ENCODE results near the gene TBXA2R. TPM values are rescaled to one million over a fixed set of nuclear protein-coding genes. Genes with fewer than 3 reads are reported as not detected.

TBXA2R gene
- total and polyA plus RNA-seq, 3 experiments from 2014 or later = 1.5 to 7.6 (median 2.4) TPM

- no peaks in the 10 kb centered on the region for H3K36me3 ChIP-seq (ENCODE audit: insufficient read depth, low read length)
Observed at GRCh38 chr19:3608750-3609322, 2.2 kb upstream of the TBXA2R start.

GRCh38 chr19:3608079-3608641, 1.5 kb upstream of the TBXA2R start:
- no peaks in the 10 kb centered on the region for H3K27me3 Mint-ChIP-seq
- CTCF ChIA-PET = interaction anchor here (1.1 to 2.8 kb wide), 3 partner anchors 11 to 63 kb away, joined by 3 to 14 read pairs (median 3); partner anchors contain the start of gene GIPC3
- POLR2A ChIA-PET = no interaction called here
- H3K36me3 Mint-ChIP-seq = peaks cover 0 to 13% (median 3%) of the 10 kb centered on the region in 3 donors
- peaks cover 8 to 18% (median 13%) of the 10 kb centered on the region in 3 donors for H3K4me1 Mint-ChIP-seq
- no peaks in the 10 kb centered on the region for H3K9me3 Mint-ChIP-seq
- H3K4me1 ChIP-seq (ENCODE audit: insufficient read depth, low read length) = peaks cover 29% of the 10 kb centered on the region
- no peak for DNase-seq
- no peaks in the 10 kb centered on the region for H3K36me3 ChIP-seq (ENCODE audit: insufficient read depth, low read length)
- no peak overlapping the region for H3K4me3 ChIP-seq (ENCODE audit: low read length)
- H3K27me3 ChIP-seq (ENCODE audit: insufficient read depth, low read length, poor library complexity, severe bottlenecking) = no peaks in the 10 kb centered on the region
- no peaks in the 10 kb centered on the region for H3K9me3 ChIP-seq (ENCODE audit: low read length)
- H3K27ac Mint-ChIP-seq = peak overlapping the region in 3 of 8 donors; percentile 26 to 83 (median 79)
- peak overlapping the region; percentile 73 for H3K27ac ChIP-seq (ENCODE audit: low read depth, low read length)
- H3K4me3 Mint-ChIP-seq = peak overlapping the region in 4 of 7 donors; percentile 47 to 79 (median 66)

More at GRCh38 chr19:3608750-3609322, 2.2 kb upstream of the TBXA2R start:
- Histone ChIP-seq H3K27me3 (ENCODE audit: insufficient read depth, low read length, poor library complexity, severe bottlenecking) (no peaks in the 10 kb centered on the region), H3K4me3 (ENCODE audit: low read length) (no peak overlapping the region), H3K27ac (ENCODE audit: low read depth, low read length) (peak overlapping the region; percentile 59), H3K4me1 (ENCODE audit: insufficient read depth, low read length) (peaks cover 29% of the 10 kb centered on the region), H3K9me3 (ENCODE audit: low read length) (no peaks in the 10 kb centered on the region)
- CTCF ChIA-PET = interaction anchor here (0.7 to 2.8 kb wide), 4 partner anchors 10 to 84 kb away, joined by 3 to 14 read pairs (median 4); partner anchors contain the start of gene GIPC3
- Mint-ChIP-seq H3K36me3 (peaks cover 0 to 18% (median 3%) of the 10 kb centered on the region in 3 donors), H3K27ac (peak overlapping the region in 2 of 8 donors; percentile 33 to 94), H3K4me3 (no peak overlapping the region), H3K9me3 (no peaks in the 10 kb centered on the region), H3K4me1 (peaks cover 8 to 18% (median 13%) of the 10 kb centered on the region in 3 donors), H3K27me3 (no peaks in the 10 kb centered on the region)
- POLR2A ChIA-PET = no interaction called here
- peak in 1 of 5 donors; percentile 39 for DNase-seq

GRCh38 chr19:3607303-3608078, 816 bp upstream of the TBXA2R start:
- peak overlapping the region; percentile 73 for H3K27ac ChIP-seq (ENCODE audit: low read depth, low read length)
- H3K9me3 Mint-ChIP-seq = no peaks in the 10 kb centered on the region
- H3K27ac Mint-ChIP-seq = peak overlapping the region in 3 of 8 donors; percentile 26 to 84 (median 83)
- H3K36me3 ChIP-seq (ENCODE audit: insufficient read depth, low read length) = no peaks in the 10 kb centered on the region
- no peaks in the 10 kb centered on the region for H3K27me3 Mint-ChIP-seq
- peak in 1 of 5 donors; percentile 49 for DNase-seq
- CTCF ChIA-PET = interaction anchor here (1.1 to 2.8 kb wide), 3 partner anchors 11 to 62 kb away, joined by 3 to 14 read pairs (median 3); partner anchors contain the start of gene GIPC3
- H3K4me3 Mint-ChIP-seq = peak overlapping the region in 6 of 7 donors; percentile 47 to 87 (median 66)
- H3K4me1 ChIP-seq (ENCODE audit: insufficient read depth, low read length) = peaks cover 29% of the 10 kb centered on the region
- no peaks in the 10 kb centered on the region for H3K27me3 ChIP-seq (ENCODE audit: insufficient read depth, low read length, poor library complexity, severe bottlenecking)
- H3K4me3 ChIP-seq (ENCODE audit: low read length) = no peak overlapping the region
- H3K4me1 Mint-ChIP-seq = peaks cover 8 to 18% (median 13%) of the 10 kb centered on the region in 3 donors
- H3K9me3 ChIP-seq (ENCODE audit: low read length) = no peaks in the 10 kb centered on the region
- peaks cover 0 to 10% (median 3%) of the 10 kb centered on the region in 3 donors for H3K36me3 Mint-ChIP-seq
- POLR2A ChIA-PET = no interaction called here

- peaks cover 0 to 5% (median 0%) of the 10 kb centered on the region in 3 donors for H3K36me3 Mint-ChIP-seq
- Histone ChIP-seq H3K27ac (ENCODE audit: low read depth, low read length) (peak overlapping the region; percentile 59), H3K9me3 (ENCODE audit: low read length) (no peaks in the 10 kb centered on the region), H3K4me1 (ENCODE audit: insufficient read depth, low read length) (peaks cover 29% of the 10 kb centered on the region), H3K27me3 (ENCODE audit: insufficient read depth, low read length, poor library complexity, severe bottlenecking) (no peaks in the 10 kb centered on the region), H3K4me3 (ENCODE audit: low read length) (peak overlapping the region; percentile 21), H3K36me3 (ENCODE audit: insufficient read depth, low read length) (no peaks in the 10 kb centered on the region)
- H3K27ac Mint-ChIP-seq = no peak overlapping the region
- no peaks in the 10 kb centered on the region for H3K9me3 Mint-ChIP-seq
- CTCF ChIA-PET = no interaction called here
- POLR2A ChIA-PET = interaction anchor here (0.6 kb wide), 1 partner anchor 52 kb away, joined by 3 read pairs; no protein-coding TSS in a partner anchor
- H3K4me3 Mint-ChIP-seq = peak overlapping the region in 5 of 7 donors; percentile 23 to 76 (median 49)
- H3K4me1 Mint-ChIP-seq = peaks cover 8 to 18% (median 13%) of the 10 kb centered on the region in 3 donors
- H3K27me3 Mint-ChIP-seq = no peaks in the 10 kb centered on the region
- peak in 3 of 5 donors; percentile 18 to 60 (median 19) for DNase-seq
Observed at GRCh38 chr19:3606174-3606689, 443 bp downstream of the TBXA2R start.

- Mint-ChIP-seq H3K27ac (no peak overlapping the region), H3K4me1 (peaks cover 8 to 18% (median 13%) of the 10 kb centered on the region in 3 donors), H3K27me3 (no peaks in the 10 kb centered on the region), H3K36me3 (peaks cover 0 to 5% (median 0%) of the 10 kb centered on the region in 3 donors), H3K4me3 (no peak overlapping the region), H3K9me3 (no peaks in the 10 kb centered on the region)
- Histone ChIP-seq H3K27me3 (ENCODE audit: insufficient read depth, low read length, poor library complexity, severe bottlenecking) (no peaks in the 10 kb centered on the region), H3K36me3 (ENCODE audit: insufficient read depth, low read length) (no peaks in the 10 kb centered on the region), H3K4me1 (ENCODE audit: insufficient read depth, low read length) (peaks cover 29% of the 10 kb centered on the region), H3K9me3 (ENCODE audit: low read length) (no peaks in the 10 kb centered on the region), H3K27ac (ENCODE audit: low read depth, low read length) (peak overlapping the region; percentile 59), H3K4me3 (ENCODE audit: low read length) (peak overlapping the region; percentile 21)
- no peak for DNase-seq
- ChIA-PET POLR2A (no interaction called here), CTCF (no interaction called here)
Observed at GRCh38 chr19:3605770-3606169, 905 bp downstream of the TBXA2R start.

GRCh38 chr19:3605361-3605760, 1.3 kb downstream of the TBXA2R start:
- peaks cover 29% of the 10 kb centered on the region for H3K4me1 ChIP-seq (ENCODE audit: insufficient read depth, low read length)
- no peak overlapping the region for H3K4me3 Mint-ChIP-seq
- H3K27ac ChIP-seq (ENCODE audit: low read depth, low read length) = no peak overlapping the region
- H3K27me3 ChIP-seq (ENCODE audit: insufficient read depth, low read length, poor library complexity, severe bottlenecking) = no peaks in the 10 kb centered on the region
- CTCF ChIA-PET = interaction anchor here (1.2 to 1.5 kb wide), 3 partner anchors 10 to 60 kb away, joined by 3 to 8 read pairs (median 3); partner anchors contain the start of gene GIPC3
- no peak for DNase-seq
- H3K4me1 Mint-ChIP-seq = peaks cover 8 to 18% (median 13%) of the 10 kb centered on the region in 3 donors
- peaks cover 0 to 2% (median 0%) of the 10 kb centered on the region in 3 donors for H3K36me3 Mint-ChIP-seq
- no peaks in the 10 kb centered on the region for H3K9me3 Mint-ChIP-seq
- no peaks in the 10 kb centered on the region for H3K27me3 Mint-ChIP-seq
- POLR2A ChIA-PET = interaction anchor here (1.4 kb wide), 1 partner anchor 20 kb away, joined by 7 read pairs; the partner anchor contains the start of gene GIPC3
- H3K27ac Mint-ChIP-seq = no peak overlapping the region
- H3K36me3 ChIP-seq (ENCODE audit: insufficient read depth, low read length) = no peaks in the 10 kb centered on the region
- H3K4me3 ChIP-seq (ENCODE audit: low read length) = peak overlapping the region; percentile 21
- H3K9me3 ChIP-seq (ENCODE audit: low read length) = no peaks in the 10 kb centered on the region

GRCh38 chr19:3604987-3605343, 1.7 kb downstream of the TBXA2R start:
- Histone ChIP-seq H3K4me1 (ENCODE audit: insufficient read depth, low read length) (peaks cover 29% of the 10 kb centered on the region), H3K9me3 (ENCODE audit: low read length) (no peaks in the 10 kb centered on the region), H3K27me3 (ENCODE audit: insufficient read depth, low read length, poor library complexity, severe bottlenecking) (no peaks in the 10 kb centered on the region), H3K4me3 (ENCODE audit: low read length) (peak overlapping the region; percentile 21), H3K27ac (ENCODE audit: low read depth, low read length) (no peak overlapping the region), H3K36me3 (ENCODE audit: insufficient read depth, low read length) (no peaks in the 10 kb centered on the region)
- peaks cover 8 to 18% (median 13%) of the 10 kb centered on the region in 3 donors for H3K4me1 Mint-ChIP-seq
- ChIA-PET CTCF (interaction anchor here (1.2 to 1.5 kb wide), 3 partner anchors 10 to 60 kb away, joined by 3 to 8 read pairs (median 3); partner anchors contain the start of gene GIPC3), POLR2A (interaction anchor here (0.8 to 1.4 kb wide), 2 partner anchors 20 to 48 kb away, joined by 3 to 7 read pairs; partner anchors contain the start of genes GIPC3 and MFSD12)
- no peaks in the 10 kb centered on the region for H3K9me3 Mint-ChIP-seq
- H3K27ac Mint-ChIP-seq = no peak overlapping the region
- no peaks in the 10 kb centered on the region for H3K36me3 Mint-ChIP-seq
- no peak overlapping the region for H3K4me3 Mint-ChIP-seq
- peak in 2 of 5 donors; percentile 37 to 69 for DNase-seq
- H3K27me3 Mint-ChIP-seq = no peaks in the 10 kb centered on the region
